Ovary (tissue), 3 donors: ENCODE results near the gene SMIM38.

Experiments used
- EP300 ChIP-seq: sonication (generic); formaldehyde crosslinking; IDR thresholded peaks from one replicate; pipeline ENCODE4 v1.6.1; 2017; ENCODE audit warnings: antibody characterized with exemption
- POLR2A ChIP-seq: fragments of 450-650 bp; IDR thresholded peaks from one replicate; pipeline ENCODE4 v1.6.1; 2017; ENCODE audit warnings: antibody characterized with exemption, mild to moderate bottlenecking, moderate library complexity
- TF ChIP-seq, protein P1 (sequence below), 3 donors: fragments of 450-650 bp in 2 of 3; fragments of 200-600 bp in 1 of 3; IDR thresholded peaks; one replicate each; pipeline versions ENCODE4 v1.5.1 to v1.8.0; 2016 to 2022; ENCODE audit warnings: antibody characterized with exemption in 3 of 3, mild to moderate bottlenecking in 1 of 3
- donor health status: DM: no; HTN: no; CAD: no.

DNA sequence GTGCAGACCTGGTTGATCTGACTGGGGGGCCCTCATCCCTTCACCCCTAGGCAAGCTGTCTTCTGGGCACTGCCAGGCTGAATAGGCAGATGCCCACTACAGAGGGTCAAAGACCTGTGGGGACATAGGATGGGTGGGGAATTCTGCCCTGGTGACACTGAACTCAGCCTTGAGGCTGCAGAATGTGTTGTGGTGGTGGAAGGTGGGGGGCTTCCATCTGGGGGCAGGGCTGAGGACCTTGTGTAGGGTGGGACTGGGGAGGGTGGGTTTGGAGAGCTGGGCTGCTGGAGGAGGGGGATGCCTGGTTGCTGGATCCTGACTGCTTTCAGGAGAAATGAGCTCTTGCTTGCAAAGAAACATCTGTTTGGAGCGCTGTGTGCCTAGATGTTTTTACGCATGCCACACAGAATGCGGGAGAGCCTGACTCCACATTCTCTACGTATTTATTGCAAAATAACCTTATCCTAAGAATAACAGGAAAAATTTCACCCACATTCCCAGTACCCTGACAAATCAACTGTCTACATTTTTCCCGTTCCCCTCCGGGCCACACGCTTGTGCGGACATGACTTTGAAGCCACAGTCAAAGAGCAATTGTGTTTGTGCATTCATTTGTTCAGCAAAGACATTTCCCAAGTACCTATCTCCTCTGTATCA lies 18.3 kb downstream of the SMIM38 start:
- TF ChIP-seq EP300 (no peak), POLR2A (no peak)
- TF ChIP-seq, protein P1, sequence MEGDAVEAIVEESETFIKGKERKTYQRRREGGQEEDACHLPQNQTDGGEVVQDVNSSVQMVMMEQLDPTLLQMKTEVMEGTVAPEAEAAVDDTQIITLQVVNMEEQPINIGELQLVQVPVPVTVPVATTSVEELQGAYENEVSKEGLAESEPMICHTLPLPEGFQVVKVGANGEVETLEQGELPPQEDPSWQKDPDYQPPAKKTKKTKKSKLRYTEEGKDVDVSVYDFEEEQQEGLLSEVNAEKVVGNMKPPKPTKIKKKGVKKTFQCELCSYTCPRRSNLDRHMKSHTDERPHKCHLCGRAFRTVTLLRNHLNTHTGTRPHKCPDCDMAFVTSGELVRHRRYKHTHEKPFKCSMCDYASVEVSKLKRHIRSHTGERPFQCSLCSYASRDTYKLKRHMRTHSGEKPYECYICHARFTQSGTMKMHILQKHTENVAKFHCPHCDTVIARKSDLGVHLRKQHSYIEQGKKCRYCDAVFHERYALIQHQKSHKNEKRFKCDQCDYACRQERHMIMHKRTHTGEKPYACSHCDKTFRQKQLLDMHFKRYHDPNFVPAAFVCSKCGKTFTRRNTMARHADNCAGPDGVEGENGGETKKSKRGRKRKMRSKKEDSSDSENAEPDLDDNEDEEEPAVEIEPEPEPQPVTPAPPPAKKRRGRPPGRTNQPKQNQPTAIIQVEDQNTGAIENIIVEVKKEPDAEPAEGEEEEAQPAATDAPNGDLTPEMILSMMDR (IDR thresholded peaks at IDR 0.05) = no peak
